Neuron (in vitro differentiated cells): ENCODE results near the gene POU6F1.
"Not testable (repeated sequence)": the region's sequence is repeated elsewhere in the genome, so short reads cannot be mapped to it uniquely, and the experiment has no call there.

Source experiments
- H2AFZ ChIP-seq: one replicate; pipeline ENCODE4 v1.6.1; 2013; ENCODE audit warnings: low read depth, mild to moderate bottlenecking, inconsistent platforms, low read length, moderate library complexity
- H3K27me3 ChIP-seq: one replicate; pipeline ENCODE4 v1.6.1; 2013; ENCODE audit warnings: low read length; ENCODE audit not compliant: insufficient read depth
- H3K36me3 ChIP-seq: one replicate; pipeline ENCODE4 v1.6.1; 2013; ENCODE audit warnings: low read length; ENCODE audit not compliant: insufficient read depth
- H3K4me1 ChIP-seq: one replicate; pipeline ENCODE4 v1.6.1; 2013; ENCODE audit warnings: low read length; ENCODE audit not compliant: insufficient read depth
- H3K4me3 ChIP-seq: 2 replicates; pipeline ENCODE4 v1.5.1; 2013; ENCODE audit warnings: mild to moderate bottlenecking, low read length, moderate library complexity
- H3K9me3 ChIP-seq: one replicate; pipeline ENCODE4 v1.6.1; 2013; ENCODE audit warnings: low read length

The POU6F1 gene

GRCh38 chr12:51217968-51218606, at the start of gene POU6F1:
Gene POU6F1, minus strand, starts transcription at chr12:51218062. Its CDS starts 11,226 bp downstream, at chr12:51206836.
- Histone ChIP-seq H3K4me1 (peaks cover 17% of the 10 kb centered on the region), H3K9me3 (no peaks in the 10 kb centered on the region), H3K36me3 (peaks cover 3% of the 10 kb centered on the region), H2AFZ (peak within 1 kb of the TSS; percentile 77), H3K27me3 (no peaks in the 10 kb centered on the region), H3K4me3 (peak within 1 kb of the TSS; percentile 73)

- no peak overlapping the region for H2AFZ ChIP-seq
- H3K4me3 ChIP-seq, result no peak overlapping the region
- no peaks in the 10 kb centered on the region for H3K36me3 ChIP-seq
- H3K9me3 ChIP-seq, result no peaks in the 10 kb centered on the region
- peaks cover 22% of the 10 kb centered on the region for H3K27me3 ChIP-seq
- no peaks in the 10 kb centered on the region for H3K4me1 ChIP-seq
Measured at GRCh38 chr12:51265024-51265423, 47.2 kb upstream of the POU6F1 start.

- no peak overlapping the region for H2AFZ ChIP-seq
- H3K4me1 ChIP-seq, result no peaks in the 10 kb centered on the region
- H3K36me3 ChIP-seq, result no peaks in the 10 kb centered on the region
- no peaks in the 10 kb centered on the region for H3K9me3 ChIP-seq
- H3K27me3 ChIP-seq, result peaks cover 18% of the 10 kb centered on the region
- no peak overlapping the region for H3K4me3 ChIP-seq
Measured at GRCh38 chr12:51264297-51264696, 46.4 kb upstream of the POU6F1 start.

- no peaks in the 10 kb centered on the region for H3K36me3 ChIP-seq
- no peak overlapping the region for H3K4me3 ChIP-seq
- no peak overlapping the region for H2AFZ ChIP-seq
- H3K4me1 ChIP-seq, result no peaks in the 10 kb centered on the region
- peaks cover 9% of the 10 kb centered on the region for H3K27me3 ChIP-seq
- H3K9me3 ChIP-seq, result no peaks in the 10 kb centered on the region
Measured at GRCh38 chr12:51263341-51263740, 45.5 kb upstream of the POU6F1 start.

GRCh38 chr12:51262758-51263177, 44.9 kb upstream of the POU6F1 start:
- H3K4me3 ChIP-seq, result no peak overlapping the region

DNA sequence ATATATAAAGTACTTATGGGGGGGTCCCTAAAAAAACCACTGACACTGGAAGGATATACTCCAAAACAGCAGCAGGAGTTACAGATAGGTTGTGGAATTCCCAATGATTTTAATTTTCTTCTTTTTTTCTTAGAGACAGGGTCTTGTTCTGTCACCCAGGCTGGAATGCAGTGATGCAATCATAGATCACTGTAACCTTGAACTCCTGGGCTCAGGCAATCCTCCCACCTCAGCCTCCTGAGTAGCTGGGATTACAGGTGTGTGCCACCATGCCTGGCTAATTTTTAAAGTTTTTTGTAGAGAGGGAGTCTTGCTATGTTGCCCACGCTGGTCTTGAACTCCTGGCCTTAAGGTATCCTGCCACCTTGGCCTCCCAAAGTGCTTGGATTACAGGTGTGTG, 41.7 kb upstream of the POU6F1 start:
- H3K9me3 ChIP-seq, H3K4me3 ChIP-seq, H3K36me3 ChIP-seq, H3K27me3 ChIP-seq, H3K4me1 ChIP-seq, H2AFZ ChIP-seq: not testable (repeated sequence)

More at GRCh38 chr12:51262758-51263177, 44.9 kb upstream of the POU6F1 start:
- Histone ChIP-seq H3K4me1 (no peaks in the 10 kb centered on the region), H3K9me3 (no peaks in the 10 kb centered on the region), H3K36me3 (no peaks in the 10 kb centered on the region), H3K27me3 (peaks cover 3% of the 10 kb centered on the region), H2AFZ (no peak overlapping the region)

GRCh38 chr12:51254536-51254935, 36.7 kb upstream of the POU6F1 start:
- Histone ChIP-seq H2AFZ (no peak overlapping the region), H3K36me3 (no peaks in the 10 kb centered on the region), H3K9me3 (no peaks in the 10 kb centered on the region), H3K4me1 (no peaks in the 10 kb centered on the region), H3K4me3 (no peak overlapping the region), H3K27me3 (no peaks in the 10 kb centered on the region)

- H3K4me1 ChIP-seq, result no peaks in the 10 kb centered on the region
- no peaks in the 10 kb centered on the region for H3K36me3 ChIP-seq
- H2AFZ ChIP-seq, result no peak overlapping the region
- H3K4me3 ChIP-seq, result no peak overlapping the region
- H3K27me3 ChIP-seq, result no peaks in the 10 kb centered on the region
- H3K9me3 ChIP-seq, result no peaks in the 10 kb centered on the region
Measured at GRCh38 chr12:51253276-51253675, 35.4 kb upstream of the POU6F1 start.

DNA sequence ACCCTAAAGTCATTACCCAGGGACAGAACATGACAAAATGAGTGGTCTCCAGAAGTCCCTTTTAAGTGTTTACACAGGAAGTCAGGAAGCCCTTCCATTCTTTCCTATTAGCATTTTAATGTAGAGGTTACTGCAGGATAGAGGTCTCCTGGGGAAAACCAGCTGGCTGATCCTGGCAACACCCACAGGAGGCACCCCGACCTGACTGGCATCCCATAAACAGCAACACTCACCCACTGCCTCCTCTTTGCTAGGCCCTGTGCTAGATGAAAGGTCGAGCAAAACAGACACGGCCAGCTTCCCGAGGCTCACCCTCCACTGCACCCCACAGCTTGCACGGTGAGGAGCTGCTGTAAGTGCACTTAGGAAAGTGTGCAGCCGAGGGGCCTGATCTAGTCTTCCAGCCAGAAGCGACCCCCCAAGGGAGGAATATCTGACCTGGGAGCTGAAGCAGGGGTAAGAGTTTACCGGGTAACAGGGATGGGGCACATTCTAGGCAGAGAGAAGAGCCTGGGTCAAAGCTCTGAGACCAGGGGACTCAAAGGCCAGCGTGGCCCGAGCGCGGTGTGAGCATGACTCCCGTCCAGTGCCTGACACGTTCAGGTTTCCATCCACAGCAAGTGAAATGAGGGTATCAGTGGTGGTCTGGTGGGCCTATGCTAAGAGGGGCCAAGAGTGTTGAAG, 29.8 kb upstream of the POU6F1 start:
- Histone ChIP-seq H3K4me1 (peaks cover 6% of the 10 kb centered on the region), H3K36me3 (peaks cover 11% of the 10 kb centered on the region), H3K9me3 (no peaks in the 10 kb centered on the region), H3K4me3 (no peak overlapping the region), H3K27me3 (no peaks in the 10 kb centered on the region), H2AFZ (no peak overlapping the region)

- peaks cover 23% of the 10 kb centered on the region for H3K36me3 ChIP-seq
- H3K9me3 ChIP-seq, result no peaks in the 10 kb centered on the region
- H3K4me3 ChIP-seq, result no peak overlapping the region
- H2AFZ ChIP-seq, result no peak overlapping the region
- no peaks in the 10 kb centered on the region for H3K27me3 ChIP-seq
- H3K4me1 ChIP-seq, result peaks cover 6% of the 10 kb centered on the region
Measured at GRCh38 chr12:51246254-51246853, 28.5 kb upstream of the POU6F1 start.

DNA sequence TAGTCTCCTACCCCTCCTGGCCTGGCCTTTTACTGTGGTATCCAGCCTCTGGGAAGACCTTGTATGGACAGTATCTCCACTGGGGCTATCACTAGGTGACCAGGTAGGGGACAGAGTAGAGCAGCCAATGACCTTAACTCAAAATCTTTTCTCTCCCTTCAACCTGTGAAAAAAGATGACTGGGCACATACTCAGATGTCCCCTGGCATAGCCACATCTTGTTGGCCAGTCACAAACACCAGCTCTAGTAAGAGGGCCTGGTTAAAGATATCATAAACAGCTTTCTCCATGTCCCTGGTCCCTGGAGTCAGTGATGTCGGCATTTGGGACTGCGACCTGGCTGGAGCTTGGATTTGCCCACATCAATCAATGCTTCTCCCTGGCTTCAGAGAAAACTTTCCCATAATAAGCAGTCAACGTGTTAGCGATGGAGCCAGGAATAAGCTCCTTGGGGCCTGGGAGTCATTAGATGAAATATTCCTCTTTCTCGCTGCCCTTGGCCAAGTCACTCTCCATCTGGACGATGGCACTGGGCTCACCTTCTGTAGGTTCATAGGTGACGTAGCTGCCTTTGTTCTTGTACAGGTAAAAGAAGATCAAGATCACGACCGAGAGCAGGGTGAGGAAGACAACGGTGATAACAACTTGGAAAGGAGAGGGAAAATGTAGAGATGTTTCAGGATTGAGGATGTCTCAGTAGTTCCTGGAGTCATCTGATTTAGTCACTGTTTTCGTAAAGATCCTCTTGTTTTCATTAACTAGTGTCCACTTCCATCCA, 27.8 kb upstream of the POU6F1 start:
- Histone ChIP-seq H3K9me3 (no peaks in the 10 kb centered on the region), H2AFZ (no peak overlapping the region), H3K36me3 (peaks cover 30% of the 10 kb centered on the region), H3K4me3 (no peak overlapping the region), H3K27me3 (no peaks in the 10 kb centered on the region), H3K4me1 (peaks cover 6% of the 10 kb centered on the region)

- Histone ChIP-seq H2AFZ (no peak overlapping the region), H3K36me3 (peaks cover 38% of the 10 kb centered on the region), H3K9me3 (no peaks in the 10 kb centered on the region)
Measured at GRCh38 chr12:51244269-51244668, 26.4 kb upstream of the POU6F1 start.

GRCh38 chr12:51242876-51243275, 25.0 kb upstream of the POU6F1 start:
- Histone ChIP-seq H3K4me1 (peaks cover 18% of the 10 kb centered on the region), H3K27me3 (no peaks in the 10 kb centered on the region), H3K9me3 (no peaks in the 10 kb centered on the region), H3K4me3 (no peak overlapping the region), H3K36me3 (peaks cover 38% of the 10 kb centered on the region), H2AFZ (no peak overlapping the region)

More at GRCh38 chr12:51244269-51244668, 26.4 kb upstream of the POU6F1 start:
- H3K4me3 ChIP-seq, result no peak overlapping the region
- no peaks in the 10 kb centered on the region for H3K27me3 ChIP-seq
- H3K4me1 ChIP-seq, result peaks cover 12% of the 10 kb centered on the region
